Esophagus squamous epithelium (tissue), 5 donors: ENCODE measurements around the gene ATF5. TPM values are rescaled to one million over a fixed set of nuclear protein-coding genes. Genes with fewer than 3 reads are reported as not detected.

ENCODE experiments used
- DNase-seq: peaks from one replicate; lab custom pipeline; 2025; lab: John Stamatoyannopoulos, UW
- H3K27ac ChIP-seq, 4 donors: fragments of 200-600 bp; sonication (generic); one replicate each; pipeline ENCODE4 v1.5.1; 2016 to 2019; ENCODE audit warnings: mild to moderate bottlenecking in 1 of 4
- H3K27me3 ChIP-seq, 4 donors: fragments of 200-600 bp; sonication (generic); 1 replicate in 3 of 4; 2 replicates in 1 of 4; pipeline versions ENCODE4 v1.5.1 to v1.6.0; 2017 to 2021; ENCODE audit warnings: antibody characterized with exemption in 1 of 4
- H3K36me3 ChIP-seq, 3 donors: fragments of 200-600 bp; sonication (generic); one replicate each; pipeline ENCODE4 v1.5.1; 2016 to 2019
- H3K4me1 ChIP-seq, 3 donors: fragments of 200-600 bp; sonication (generic); one replicate each; pipeline ENCODE4 v1.5.1; 2017 to 2019
- H3K4me3 ChIP-seq, 4 donors: fragments of 200-600 bp; sonication (generic); 1 replicate in 3 of 4; 2 replicates in 1 of 4; pipeline ENCODE4 v1.5.1; 2016 to 2019; ENCODE audit warnings: mild to moderate bottlenecking in 2 of 4, moderate library complexity in 1 of 4
- H3K9me3 ChIP-seq, 3 donors: fragments of 200-600 bp; sonication (generic); one replicate each; pipeline ENCODE4 v1.5.1; 2016 to 2019
- CTCF ChIP-seq, 6 experiments: fragments of 450-650 bp in 4 of 6; fragments of 200-600 bp in 2 of 6; sonication (generic) in 2 of 6; IDR thresholded peaks; one replicate each; pipeline ENCODE4 v1.5.1; 2016 to 2019; ENCODE audit warnings: antibody characterized with exemption in 6 of 6, mild to moderate bottlenecking in 4 of 6, moderate library complexity in 4 of 6
- POLR2A ChIP-seq, 4 donors: fragments of 450-650 bp; IDR thresholded peaks; one replicate each; pipeline ENCODE4 v1.6.1; 2017; ENCODE audit warnings: antibody characterized with exemption in 4 of 4, mild to moderate bottlenecking in 4 of 4, moderate library complexity in 3 of 4
- WGBS, 2 donors: methylation state at CpG; one replicate each; pipeline ENCODE4 v1.1.5; 2018; 5-methylcytosine and 5-hydroxymethylcytosine counted together
- intact Hi-C: fragments of 100-400 bp; cut with DNase I; formaldehyde crosslinking; loops from one replicate; pipeline ENCODE4 v1.15.0; 2022
- total RNA-seq, 4 donors: library from RNA; depleted of rRNA; stranded (reverse); fragments of >200 nt; gene quantifications; one replicate each; pipeline ENCODE4 v1.1.0, GENCODE V29; 2016
- donor health status: DM: yes; HTN: yes; CAD: no.

ATF5 gene
- total RNA-seq, 4 donors from 2014 or later = 3.3 to 9.7 (median 8.2) TPM

GRCh38 chr19:49906879-49907564, 22.0 kb upstream of the ATF5 start:
- TF ChIP-seq POLR2A (IDR thresholded peaks at IDR 0.05) (no peak), CTCF (IDR thresholded peaks at IDR 0.05) (no peak)
- H3K27me3 ChIP-seq = no peaks in the 10 kb centered on the region
- no peak for DNase-seq
- H3K9me3 ChIP-seq = no peaks in the 10 kb centered on the region
- no peak overlapping the region for H3K4me3 ChIP-seq
- 82 to 86% methylated on average over 12 to 15 of the region's 16 CpGs for WGBS, 2 donors
- peaks cover 18 to 48% (median 24%) of the 10 kb centered on the region in 3 donors for H3K36me3 ChIP-seq
- peaks cover 3 to 12% (median 11%) of the 10 kb centered on the region in 3 donors for H3K4me1 ChIP-seq
- intact Hi-C loops = no loop called here
- H3K27ac ChIP-seq = no peak overlapping the region

GRCh38 chr19:49907745-49908446, 21.1 kb upstream of the ATF5 start:
- Histone ChIP-seq H3K9me3 (no peaks in the 10 kb centered on the region), H3K36me3 (peaks cover 18 to 56% (median 24%) of the 10 kb centered on the region in 3 donors), H3K4me3 (no peak overlapping the region), H3K27me3 (no peaks in the 10 kb centered on the region), H3K4me1 (peaks cover 3 to 13% (median 12%) of the 10 kb centered on the region in 3 donors), H3K27ac (no peak overlapping the region)
- intact Hi-C loops = no loop called here
- no peak for DNase-seq
- TF ChIP-seq POLR2A (IDR thresholded peaks at IDR 0.05) (no peak), CTCF (IDR thresholded peaks at IDR 0.05) (no peak)
- WGBS, 2 donors = 85 to 93% methylated on average over 11 to 14 of the region's 23 CpGs

- Histone ChIP-seq H3K27ac (no peak overlapping the region), H3K36me3 (peaks cover 18 to 65% (median 24%) of the 10 kb centered on the region in 3 donors), H3K4me1 (peaks cover 3 to 15% (median 12%) of the 10 kb centered on the region in 3 donors), H3K27me3 (no peaks in the 10 kb centered on the region), H3K4me3 (no peak overlapping the region), H3K9me3 (no peaks in the 10 kb centered on the region)
- no peak for DNase-seq
- 93 to 97% methylated on average over 5 to 22 of the region's 37 CpGs for WGBS, 2 donors
- intact Hi-C loops = no loop called here
- TF ChIP-seq CTCF (IDR thresholded peaks at IDR 0.05) (no peak), POLR2A (IDR thresholded peaks at IDR 0.05) (no peak)
These were observed 20.3 kb upstream of the ATF5 start for GRCh38 chr19:49908480-49909420.

DNA sequence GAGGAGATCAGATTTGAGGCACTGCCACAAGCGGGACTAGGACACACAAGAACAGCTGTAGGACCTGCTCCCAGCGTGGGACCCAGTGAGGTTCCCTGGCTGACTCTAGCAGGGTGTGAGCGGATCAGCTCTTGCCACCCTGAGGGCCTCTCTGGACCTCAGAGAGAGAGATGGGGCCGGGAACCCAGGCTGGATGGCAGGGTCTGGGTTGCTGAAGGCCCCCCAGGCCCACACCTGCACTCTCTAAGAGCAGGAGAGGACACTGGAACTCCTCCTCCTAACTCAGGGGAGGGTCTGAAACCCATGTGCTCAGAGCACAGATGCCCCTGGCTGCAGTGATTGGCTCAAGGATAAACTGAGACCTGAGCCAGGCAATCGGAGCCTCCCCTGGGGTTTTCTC, 18.8 kb upstream of the ATF5 start:
- DNase-seq = no peak
- intact Hi-C loops = no loop called here
- Histone ChIP-seq H3K27ac (no peak overlapping the region), H3K36me3 (peaks cover 18 to 78% (median 24%) of the 10 kb centered on the region in 3 donors), H3K4me3 (no peak overlapping the region), H3K4me1 (peaks cover 3 to 15% (median 12%) of the 10 kb centered on the region in 3 donors), H3K9me3 (no peaks in the 10 kb centered on the region), H3K27me3 (no peaks in the 10 kb centered on the region)
- 84% methylated on average over 3 of the region's 5 CpGs; no CpG with 5 or more reads in 1 of the 2 donors for WGBS, 2 donors
- TF ChIP-seq CTCF (IDR thresholded peaks at IDR 0.05) (no peak), POLR2A (IDR thresholded peaks at IDR 0.05) (no peak)
